ENCODE measurements around the gene C6orf47. TPM values are rescaled to one million over a fixed set of nuclear protein-coding genes. Genes with fewer than 3 reads are reported as not detected.

The C6orf47 gene
- polyA plus RNA-seq, 4 donors: 17.9 to 24.3 (median 21.4) TPM

- no peak for DNase-seq (ENCODE audit: low read depth in 4 of 4, low spot score in 2 of 4)
Measured at GRCh38 chr6:31636698-31637596, 23.6 kb downstream of the C6orf47 start.

GRCh38 chr6:31634969-31635575 lies 25.5 kb downstream of the C6orf47 start:
- no peak for DNase-seq (ENCODE audit: low read depth in 4 of 4, low spot score in 2 of 4)

GRCh38 chr6:31634131-31634530 lies 26.4 kb downstream of the C6orf47 start:
- no peak for DNase-seq (ENCODE audit: low read depth in 4 of 4, low spot score in 2 of 4)

GRCh38 chr6:31633447-31633846 lies 27.1 kb downstream of the C6orf47 start:
- no peak for DNase-seq (ENCODE audit: low read depth in 4 of 4, low spot score in 2 of 4)

GRCh38 chr6:31632279-31632946 lies 28.2 kb downstream of the C6orf47 start:
- no peak for DNase-seq (ENCODE audit: low read depth in 4 of 4, low spot score in 2 of 4)

GRCh38 chr6:31631681-31632278 lies 28.8 kb downstream of the C6orf47 start:
- no peak for DNase-seq (ENCODE audit: low read depth in 4 of 4, low spot score in 2 of 4)

GRCh38 chr6:31631209-31631608 lies 29.4 kb downstream of the C6orf47 start:
- no peak for DNase-seq (ENCODE audit: low read depth in 4 of 4, low spot score in 2 of 4)

- DNase-seq (ENCODE audit: low read depth in 4 of 4, low spot score in 2 of 4): no peak
Measured at GRCh38 chr6:31630177-31630934, 30.2 kb downstream of the C6orf47 start.

GRCh38 chr6:31629014-31629413 lies 31.6 kb downstream of the C6orf47 start:
- no peak for DNase-seq (ENCODE audit: low read depth in 4 of 4, low spot score in 2 of 4)

GRCh38 chr6:31627690-31628287 lies 32.8 kb downstream of the C6orf47 start:
- DNase-seq (ENCODE audit: low read depth in 4 of 4, low spot score in 2 of 4): no peak

GRCh38 chr6:31626952-31627351 lies 33.6 kb downstream of the C6orf47 start:
- DNase-seq (ENCODE audit: low read depth in 4 of 4, low spot score in 2 of 4): no peak

GRCh38 chr6:31624070-31624469 lies 36.5 kb downstream of the C6orf47 start:
- no peak for DNase-seq (ENCODE audit: low read depth in 4 of 4, low spot score in 2 of 4)

- DNase-seq (ENCODE audit: low read depth in 4 of 4, low spot score in 2 of 4): no peak
Measured at GRCh38 chr6:31622684-31623091, 37.9 kb downstream of the C6orf47 start.

GRCh38 chr6:31621991-31622390 lies 38.6 kb downstream of the C6orf47 start:
- DNase-seq (ENCODE audit: low read depth in 4 of 4, low spot score in 2 of 4): peak in 1 of 4 donors; percentile 14

- DNase-seq (ENCODE audit: low read depth in 4 of 4, low spot score in 2 of 4): peak in 2 of 4 donors; percentile 16 to 29
Measured at GRCh38 chr6:31621320-31621939, 39.1 kb downstream of the C6orf47 start.

- peak; percentile 36 to 95 (median 58) for DNase-seq (ENCODE audit: low read depth in 4 of 4, low spot score in 2 of 4)
Measured at GRCh38 chr6:31620586-31621319, 39.8 kb downstream of the C6orf47 start, which contains the start of gene PRRC2A. Gene PRRC2A, plus strand, starts transcription at chr6:31620715. Its CDS starts 2,075 bp downstream, at chr6:31622790.

- peak; percentile 96 to 99 (median 98) for DNase-seq (ENCODE audit: low read depth in 4 of 4, low spot score in 2 of 4)
Measured at GRCh38 chr6:31619805-31620585, 40.6 kb downstream of the C6orf47 start.

GRCh38 chr6:31617010-31617409 lies 43.6 kb downstream of the C6orf47 start:
- no peak for DNase-seq (ENCODE audit: low read depth in 4 of 4, low spot score in 2 of 4)
